Measurements from ENCODE around the gene TMA16. TPM values are rescaled to one million over a fixed set of nuclear protein-coding genes. Genes with fewer than 3 reads are reported as not detected.
"Not testable (repeated sequence)": the region's sequence is repeated elsewhere in the genome, so short reads cannot be mapped to it uniquely, and the experiment has no call there.

TMA16 gene
- total RNA-seq, 1 donor from 2014 or later = 9.6 TPM

DNA sequence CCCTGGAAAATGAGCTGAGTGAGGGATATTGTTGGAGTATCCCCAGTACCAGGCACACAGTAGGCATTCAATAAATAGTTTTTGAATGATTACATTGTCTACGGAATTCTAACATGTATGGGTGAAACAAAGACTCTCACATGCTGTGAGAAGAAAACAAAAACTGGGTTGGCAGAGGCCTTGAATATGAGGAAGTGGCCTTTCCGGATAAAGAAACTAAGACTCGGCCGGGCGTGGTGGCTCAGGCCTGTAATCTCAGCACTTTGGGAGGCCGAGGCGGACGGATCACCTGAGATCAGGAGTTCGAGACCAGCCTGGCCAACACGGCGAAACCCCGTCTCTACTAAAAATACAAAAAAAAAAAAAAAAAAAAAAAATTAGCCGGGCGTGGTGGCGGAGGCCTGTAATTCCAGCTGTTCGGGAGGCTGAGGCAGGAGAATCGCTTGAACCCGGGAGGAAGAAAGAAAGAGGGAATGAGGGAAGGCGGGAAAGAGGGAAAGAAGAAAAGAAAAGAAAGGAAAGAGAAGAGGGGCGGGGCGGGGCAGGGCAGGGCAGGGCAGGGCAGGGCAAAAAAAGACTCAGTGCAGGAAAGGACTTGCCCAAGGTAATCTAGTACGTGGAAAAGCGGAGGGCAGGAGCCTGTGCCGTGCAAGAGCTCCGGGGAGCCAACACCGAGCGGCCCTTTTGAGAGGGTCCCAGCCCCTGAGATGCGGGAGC, 689 bp upstream of the TMA16 start:
- intact Hi-C loops (cut with DNase I) = no loop called here
- DNase-seq (ENCODE audit: missing footprints) (no peak), ATAC-seq (no peak)

GRCh38 chr4:163495900-163496299, 1.4 kb downstream of the TMA16 start:
- intact Hi-C loops (cut with DNase I) = no loop called here
- no peak for ATAC-seq
- DNase-seq (ENCODE audit: missing footprints) = no peak

DNA sequence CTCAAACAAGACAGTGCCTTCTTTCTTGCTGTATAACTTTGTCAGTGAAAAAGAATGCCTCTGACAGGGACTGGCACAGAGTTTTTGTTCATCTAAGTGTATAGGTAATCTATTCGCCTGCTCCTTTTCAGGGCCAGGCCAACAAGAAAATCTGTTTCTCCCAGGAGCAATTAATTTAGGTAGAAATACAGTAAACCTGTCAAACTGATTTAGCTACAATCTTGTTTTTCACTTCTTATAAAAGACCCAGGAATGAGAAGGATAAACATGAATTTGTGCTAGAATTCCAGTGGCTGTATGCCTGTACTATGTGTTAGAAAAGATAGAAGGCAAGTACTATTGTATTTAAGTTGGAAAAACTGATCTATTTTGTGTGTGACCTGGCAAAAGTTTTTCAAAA, 6.1 kb downstream of the TMA16 start:
- intact Hi-C loops (cut with DNase I) = no loop called here

DNA sequence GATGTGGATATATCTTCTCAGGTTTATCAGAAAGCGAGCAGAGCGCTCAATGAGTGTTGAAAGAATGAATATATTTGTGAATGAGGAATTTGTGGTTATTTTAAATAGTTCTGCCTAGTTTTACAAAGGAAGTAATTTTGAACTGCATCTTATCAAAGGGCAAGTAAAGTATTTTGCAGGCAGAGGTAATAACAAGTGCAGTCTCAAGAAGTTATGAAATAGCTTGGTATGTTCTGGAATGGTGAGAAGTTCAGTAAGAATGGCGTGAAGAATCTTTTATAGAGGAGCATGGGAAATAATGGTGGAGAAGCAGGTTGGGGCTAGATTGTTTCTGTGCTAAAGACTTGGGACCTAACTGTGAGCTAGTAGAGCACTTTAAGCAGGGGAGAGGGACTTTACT, 10.9 kb downstream of the TMA16 start:
- no peak for DNase-seq (ENCODE audit: missing footprints)
- ATAC-seq = no peak
- intact Hi-C loops (cut with DNase I) = no loop called here

More for the DNA sequence above, 6.1 kb downstream of the TMA16 start:
- no peak for DNase-seq (ENCODE audit: missing footprints)
- ATAC-seq = no peak

GRCh38 chr4:163515198-163515597, 20.7 kb downstream of the TMA16 start:
- ATAC-seq (no peak), DNase-seq (ENCODE audit: missing footprints) (no peak)
- intact Hi-C loops (cut with DNase I) = no loop called here

GRCh38 chr4:163523791-163524365, 29.4 kb downstream of the TMA16 start:
- intact Hi-C loops (cut with DNase I) = no loop called here
- no peak for ATAC-seq
- DNase-seq (ENCODE audit: missing footprints) = no peak

DNA sequence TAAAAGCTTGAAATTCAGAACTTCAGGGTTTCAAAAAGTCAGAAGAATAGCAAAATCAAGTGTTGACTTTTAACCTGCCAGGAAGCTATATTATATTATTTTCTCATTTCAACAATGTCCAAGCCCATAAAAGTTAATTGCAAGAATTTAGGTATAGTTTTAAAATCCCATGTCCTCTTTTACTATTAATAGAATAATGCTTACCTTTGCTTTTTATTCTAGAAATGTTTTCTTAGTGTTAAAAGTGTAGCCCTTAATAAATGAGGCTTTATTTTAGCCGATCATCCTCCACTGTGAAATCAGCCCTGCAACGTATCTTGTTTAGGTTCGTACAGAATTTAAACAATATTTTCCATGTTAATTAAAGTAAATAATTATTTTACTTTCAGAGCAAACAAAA, 31.5 kb downstream of the TMA16 start:
- no peak for ATAC-seq
- no peak for DNase-seq (ENCODE audit: missing footprints)
- intact Hi-C loops (cut with DNase I) = no loop called here

DNA sequence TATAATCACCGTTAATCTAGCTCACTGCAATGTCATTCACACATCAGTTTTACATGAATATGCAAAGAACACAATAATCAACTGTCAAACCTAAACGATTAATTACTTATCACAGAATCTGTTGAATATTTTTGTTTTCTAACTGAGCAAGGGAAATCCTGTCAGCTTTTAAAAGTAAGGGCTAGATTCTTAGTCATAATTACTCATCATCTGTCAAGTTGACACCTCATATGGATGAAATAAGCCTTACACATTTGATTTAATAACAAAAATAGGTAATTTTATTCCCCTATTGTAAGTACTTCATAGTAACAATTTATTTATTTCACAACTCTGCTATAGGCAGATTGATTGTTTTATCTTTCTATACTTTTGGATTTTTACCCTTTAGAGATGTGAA, 32.7 kb downstream of the TMA16 start:
- DNase-seq (ENCODE audit: missing footprints) = no peak
- ATAC-seq = no peak
- intact Hi-C loops (cut with DNase I) = no loop called here

- no peak for DNase-seq (ENCODE audit: missing footprints)
- no peak for ATAC-seq
- intact Hi-C loops (cut with DNase I) = no loop called here
Observed at GRCh38 chr4:163528653-163529052, 34.2 kb downstream of the TMA16 start.

DNA sequence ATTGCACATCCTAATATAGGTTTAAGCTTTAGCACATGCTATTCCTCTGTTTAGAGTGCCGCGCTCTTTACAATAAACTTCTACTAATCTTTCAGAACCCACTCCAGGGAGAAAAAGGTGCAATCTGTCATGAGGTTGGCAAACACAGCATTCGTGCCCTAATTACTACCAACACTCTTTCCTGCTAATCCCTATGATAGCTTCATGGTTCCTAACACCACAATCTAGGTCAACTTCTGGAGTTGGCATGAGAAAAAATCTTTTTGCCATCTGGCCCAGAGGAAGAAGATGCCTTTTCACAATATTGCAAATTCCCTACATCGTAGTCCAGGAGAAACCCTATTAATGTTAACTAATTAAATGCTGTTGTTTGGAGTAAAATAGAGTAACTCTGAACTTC, 39.6 kb downstream of the TMA16 start:
- no peak for ATAC-seq
- intact Hi-C loops (cut with DNase I) = no loop called here

DNA sequence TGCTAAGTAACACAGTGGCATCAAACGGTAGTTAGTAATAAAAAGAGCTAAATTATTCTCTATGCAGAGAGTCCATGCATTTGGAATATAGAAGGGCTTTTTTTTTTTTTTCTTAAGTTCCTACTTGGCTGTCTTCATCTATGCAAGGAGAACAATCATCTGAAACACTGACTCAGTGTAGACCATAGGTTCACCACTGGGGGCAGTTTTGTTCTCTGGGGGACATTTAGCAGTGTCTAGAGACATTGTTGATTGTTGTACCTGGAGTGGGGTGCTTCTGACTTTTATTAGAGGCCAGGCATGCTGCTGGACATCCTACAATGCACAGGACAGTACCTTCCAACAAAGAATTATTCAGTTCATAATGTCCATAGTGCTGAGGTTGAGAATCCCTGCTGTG, 41.2 kb downstream of the TMA16 start:
- intact Hi-C loops (cut with DNase I) = no loop called here
- ATAC-seq = no peak
- DNase-seq (ENCODE audit: missing footprints) = no peak

More for the DNA sequence above, 39.6 kb downstream of the TMA16 start:
- no peak for DNase-seq (ENCODE audit: missing footprints)

GRCh38 chr4:163536091-163536490, 41.6 kb downstream of the TMA16 start:
- no peak for ATAC-seq
- intact Hi-C loops (cut with DNase I) = no loop called here
- no peak for DNase-seq (ENCODE audit: missing footprints)

DNA sequence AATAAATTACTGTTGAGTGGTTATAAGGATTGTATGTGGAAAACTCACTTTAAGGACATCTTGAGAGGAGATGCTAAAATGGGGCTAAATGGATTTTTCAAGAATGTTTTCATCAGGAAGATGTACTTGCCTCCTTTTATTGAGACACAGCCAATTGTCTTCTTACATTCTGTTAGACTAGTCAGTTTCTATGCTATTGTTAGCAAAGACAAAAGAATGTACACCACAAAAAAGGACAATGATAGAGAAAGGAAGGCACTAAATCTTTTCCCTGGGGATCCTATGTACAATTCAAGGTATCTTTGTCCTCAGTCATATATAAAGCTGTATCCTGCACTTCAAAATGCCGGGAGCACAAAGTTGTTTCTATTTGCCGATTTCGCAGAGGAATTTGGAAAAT, 42.6 kb downstream of the TMA16 start:
- ATAC-seq = no peak
- intact Hi-C loops (cut with DNase I) = no loop called here
- no peak for DNase-seq (ENCODE audit: missing footprints)

DNA sequence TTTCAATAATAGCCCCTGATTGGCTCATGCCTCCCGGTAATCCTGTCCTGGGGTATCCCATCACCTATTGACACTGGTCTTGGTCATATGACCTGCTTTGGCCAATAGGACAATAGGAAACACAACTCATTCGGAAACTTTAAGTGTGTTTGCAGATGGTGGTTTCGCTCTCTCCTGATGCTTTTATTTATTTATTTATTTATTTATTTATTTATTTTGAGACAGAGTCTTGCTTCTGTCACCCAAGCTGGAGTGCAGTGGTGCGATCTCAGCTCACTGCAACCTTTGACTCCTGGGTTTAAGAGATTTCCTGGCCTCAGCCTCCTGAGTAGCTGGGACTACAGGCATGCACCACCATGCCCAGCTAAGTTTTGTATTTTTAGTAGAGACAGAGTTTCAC, 44.3 kb downstream of the TMA16 start:
- intact Hi-C loops (cut with DNase I); ATAC-seq: not testable (repeated sequence)

DNA sequence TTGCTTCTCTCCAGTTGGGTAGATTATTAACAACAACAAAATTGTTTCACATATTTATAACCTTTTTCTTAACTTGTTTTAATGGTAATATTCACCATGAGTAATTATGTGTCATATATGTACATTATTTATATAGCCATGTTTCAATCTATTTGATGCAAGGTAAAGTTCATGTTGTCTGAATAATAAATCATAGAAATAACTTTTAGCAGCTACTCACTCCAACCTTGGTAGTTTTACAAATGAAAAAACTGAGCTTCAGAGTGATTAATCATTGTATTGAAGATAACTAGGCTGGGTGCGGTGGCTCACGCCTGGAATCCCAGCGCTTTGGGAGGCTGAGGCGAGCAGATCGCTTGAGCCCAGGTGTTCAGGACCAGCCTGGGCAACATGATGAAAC, 46.0 kb downstream of the TMA16 start:
- DNase-seq (ENCODE audit: missing footprints) (no peak), ATAC-seq (no peak)
- intact Hi-C loops (cut with DNase I) = loop anchor here (10.0 kb wide), 1 partner anchor 376 kb away; the partner anchor contains the start of gene NAF1

More for the DNA sequence above, 44.3 kb downstream of the TMA16 start:
- DNase-seq (ENCODE audit: missing footprints) = not testable (repeated sequence)

- intact Hi-C loops (cut with DNase I) = loop anchor here (10.0 kb wide), 1 partner anchor 376 kb away; the partner anchor contains the start of gene NAF1
- ATAC-seq (no peak), DNase-seq (ENCODE audit: missing footprints) (no peak)
Observed at GRCh38 chr4:163540977-163541376, 46.5 kb downstream of the TMA16 start.

DNA sequence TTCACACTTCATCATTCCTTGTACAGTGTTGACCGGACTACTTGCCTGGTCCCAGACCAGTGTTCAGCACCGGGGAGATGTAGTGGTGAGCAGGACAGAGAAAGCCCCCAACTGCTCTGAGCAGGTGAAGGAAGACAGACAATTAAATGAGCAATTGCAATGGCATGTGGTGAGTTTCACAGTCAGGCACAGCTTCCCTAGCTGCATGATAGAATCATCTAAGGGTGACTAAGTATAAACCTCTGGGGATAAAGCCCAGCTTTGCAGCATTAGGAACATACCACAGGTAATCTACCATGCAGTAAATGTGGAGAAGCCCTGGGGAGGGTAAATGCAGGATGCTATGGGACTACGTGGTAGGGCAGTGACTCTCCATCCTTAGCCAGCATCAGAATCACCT, 47.8 kb downstream of the TMA16 start:
- intact Hi-C loops (cut with DNase I) = loop anchor here (10.0 kb wide), 1 partner anchor 377 kb away; the partner anchor contains the start of gene NAF1
- ATAC-seq (no peak), DNase-seq (ENCODE audit: missing footprints) (no peak)

DNA sequence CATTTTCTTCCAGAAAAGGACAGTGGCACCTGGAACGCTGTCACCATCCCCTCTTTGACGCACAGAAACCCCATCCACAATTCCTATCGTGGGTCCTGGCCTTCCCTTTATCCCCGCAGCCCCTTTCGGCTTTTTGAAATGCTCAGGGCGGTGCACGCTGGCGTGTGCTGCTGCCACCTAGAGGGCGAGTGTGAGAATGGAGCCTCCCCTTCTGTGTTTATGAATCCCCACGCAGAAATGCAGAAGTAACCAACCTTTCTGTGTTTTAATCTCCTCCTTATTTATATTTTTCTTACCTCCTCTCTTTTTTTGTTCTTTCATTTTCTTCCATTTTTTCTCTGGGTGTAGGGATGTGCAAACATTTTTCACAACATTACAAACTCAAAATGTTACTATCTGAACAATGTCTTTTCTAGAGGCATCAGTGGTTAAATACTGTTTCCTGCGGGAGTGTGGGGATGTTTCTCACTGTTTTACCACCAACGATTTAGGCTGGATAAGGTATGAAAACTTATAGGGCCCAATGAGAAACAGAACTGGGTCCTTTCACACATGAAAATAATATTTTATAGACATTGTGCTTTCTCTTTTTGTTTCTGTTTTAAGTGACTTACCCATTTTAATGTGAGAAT, 50.0 kb downstream of the TMA16 start:
- intact Hi-C loops (cut with DNase I) = loop anchor here (2.0 to 10.0 kb wide), 2 partner anchors 380 to 1046 kb away; partner anchors contain the start of gene NAF1
- no peak for DNase-seq (ENCODE audit: missing footprints)
- peak; percentile 73 for ATAC-seq

- peak; percentile 60 for ATAC-seq
- DNase-seq (ENCODE audit: missing footprints) = no peak
Observed at GRCh38 chr4:163548481-163549243, 54.2 kb downstream of the TMA16 start.

More at GRCh38 chr4:163548481-163549243, 54.2 kb downstream of the TMA16 start:
- intact Hi-C loops (cut with DNase I) = loop anchor here (2.0 to 10.0 kb wide), 2 partner anchors 64 to 384 kb away; partner anchors contain the start of gene NAF1

Data from Right ventricle myocardium inferior (tissue), 1 donor.